ENCODE measurements around the gene PRKRA.

- TF ChIP-seq, protein P1, sequence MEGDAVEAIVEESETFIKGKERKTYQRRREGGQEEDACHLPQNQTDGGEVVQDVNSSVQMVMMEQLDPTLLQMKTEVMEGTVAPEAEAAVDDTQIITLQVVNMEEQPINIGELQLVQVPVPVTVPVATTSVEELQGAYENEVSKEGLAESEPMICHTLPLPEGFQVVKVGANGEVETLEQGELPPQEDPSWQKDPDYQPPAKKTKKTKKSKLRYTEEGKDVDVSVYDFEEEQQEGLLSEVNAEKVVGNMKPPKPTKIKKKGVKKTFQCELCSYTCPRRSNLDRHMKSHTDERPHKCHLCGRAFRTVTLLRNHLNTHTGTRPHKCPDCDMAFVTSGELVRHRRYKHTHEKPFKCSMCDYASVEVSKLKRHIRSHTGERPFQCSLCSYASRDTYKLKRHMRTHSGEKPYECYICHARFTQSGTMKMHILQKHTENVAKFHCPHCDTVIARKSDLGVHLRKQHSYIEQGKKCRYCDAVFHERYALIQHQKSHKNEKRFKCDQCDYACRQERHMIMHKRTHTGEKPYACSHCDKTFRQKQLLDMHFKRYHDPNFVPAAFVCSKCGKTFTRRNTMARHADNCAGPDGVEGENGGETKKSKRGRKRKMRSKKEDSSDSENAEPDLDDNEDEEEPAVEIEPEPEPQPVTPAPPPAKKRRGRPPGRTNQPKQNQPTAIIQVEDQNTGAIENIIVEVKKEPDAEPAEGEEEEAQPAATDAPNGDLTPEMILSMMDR (IDR thresholded peaks at IDR 0.05) = peak in 1 of 5 experiments; percentile 2
- TF ChIP-seq POLR2A (IDR thresholded peaks at IDR 0.05) (peak; percentile 95), POLR2AphosphoS5 (IDR thresholded peaks at IDR 0.05) (peak; percentile 95 to 97 (median 97)), EP300 (IDR thresholded peaks at IDR 0.05; ENCODE audit: low read depth) (no peak)
These were observed at the start of gene PRKRA, which contains the start of gene PJVK for GRCh38 chr2:178450774-178451525.
